Measurements from ENCODE around the gene HDAC4.

The HDAC4 gene

GRCh38 chr2:239361311-239361642 lies 39.5 kb downstream of the HDAC4 start:
- H3K4me3 ChIP-seq (ENCODE audit: low read length) = no peak overlapping the region
- no peak overlapping the region for H3K9ac ChIP-seq (ENCODE audit: low read length)
- H3K4me1 ChIP-seq (ENCODE audit: control insufficient read depth, insufficient read depth, low read length) = peaks cover 2% of the 10 kb centered on the region
- H3K36me3 ChIP-seq (ENCODE audit: control insufficient read depth, insufficient read depth, low read length, severe bottlenecking) = no peaks in the 10 kb centered on the region
- no peaks in the 10 kb centered on the region for H3K9me3 ChIP-seq (ENCODE audit: control insufficient read depth, low read length)
- H3K27me3 ChIP-seq (replicated peaks; ENCODE audit: control insufficient read depth, insufficient read depth, low read length) = no peaks in the 10 kb centered on the region
- peak; percentile 47 for DNase-seq (ENCODE audit: low read depth)

- Histone ChIP-seq H3K4me1 (ENCODE audit: control insufficient read depth, insufficient read depth, low read length) (peaks cover 9% of the 10 kb centered on the region), H3K36me3 (ENCODE audit: control insufficient read depth, insufficient read depth, low read length, severe bottlenecking) (no peaks in the 10 kb centered on the region), H3K9me3 (ENCODE audit: control insufficient read depth, low read length) (no peaks in the 10 kb centered on the region), H3K4me3 (ENCODE audit: low read length) (no peak overlapping the region), H3K9ac (ENCODE audit: low read length) (no peak overlapping the region), H3K27me3 (replicated peaks; ENCODE audit: control insufficient read depth, insufficient read depth, low read length) (no peaks in the 10 kb centered on the region)
- no peak for DNase-seq (ENCODE audit: low read depth)
Observed at GRCh38 chr2:239360421-239361310, 40.2 kb downstream of the HDAC4 start.

- no peak overlapping the region for H3K4me3 ChIP-seq (ENCODE audit: low read length)
- DNase-seq (ENCODE audit: low read depth) = no peak
Observed at GRCh38 chr2:239360008-239360407, 40.8 kb downstream of the HDAC4 start.

GRCh38 chr2:239359196-239359912 lies 41.5 kb downstream of the HDAC4 start:
- Histone ChIP-seq H3K27me3 (replicated peaks; ENCODE audit: control insufficient read depth, insufficient read depth, low read length) (no peaks in the 10 kb centered on the region), H3K4me1 (ENCODE audit: control insufficient read depth, insufficient read depth, low read length) (peaks cover 18% of the 10 kb centered on the region), H3K36me3 (ENCODE audit: control insufficient read depth, insufficient read depth, low read length, severe bottlenecking) (no peaks in the 10 kb centered on the region)

More at GRCh38 chr2:239360008-239360407, 40.8 kb downstream of the HDAC4 start:
- Histone ChIP-seq H3K27me3 (replicated peaks; ENCODE audit: control insufficient read depth, insufficient read depth, low read length) (no peaks in the 10 kb centered on the region), H3K4me1 (ENCODE audit: control insufficient read depth, insufficient read depth, low read length) (peaks cover 15% of the 10 kb centered on the region), H3K9ac (ENCODE audit: low read length) (no peak overlapping the region), H3K36me3 (ENCODE audit: control insufficient read depth, insufficient read depth, low read length, severe bottlenecking) (no peaks in the 10 kb centered on the region), H3K9me3 (ENCODE audit: control insufficient read depth, low read length) (no peaks in the 10 kb centered on the region)

GRCh38 chr2:239358062-239358754 lies 42.6 kb downstream of the HDAC4 start:
- Histone ChIP-seq H3K4me1 (ENCODE audit: control insufficient read depth, insufficient read depth, low read length) (peaks cover 18% of the 10 kb centered on the region), H3K9me3 (ENCODE audit: control insufficient read depth, low read length) (peaks cover 6% of the 10 kb centered on the region), H3K27me3 (replicated peaks; ENCODE audit: control insufficient read depth, insufficient read depth, low read length) (no peaks in the 10 kb centered on the region), H3K4me3 (ENCODE audit: low read length) (no peak overlapping the region), H3K9ac (ENCODE audit: low read length) (no peak overlapping the region), H3K36me3 (ENCODE audit: control insufficient read depth, insufficient read depth, low read length, severe bottlenecking) (no peaks in the 10 kb centered on the region)
- no peak for DNase-seq (ENCODE audit: low read depth)

More at GRCh38 chr2:239359196-239359912, 41.5 kb downstream of the HDAC4 start:
- no peak overlapping the region for H3K4me3 ChIP-seq (ENCODE audit: low read length)
- H3K9ac ChIP-seq (ENCODE audit: low read length) = no peak overlapping the region
- H3K9me3 ChIP-seq (ENCODE audit: control insufficient read depth, low read length) = peaks cover 5% of the 10 kb centered on the region
- DNase-seq (ENCODE audit: low read depth) = peak; percentile 46

GRCh38 chr2:239355724-239356123 lies 45.1 kb downstream of the HDAC4 start:
- peak; percentile 78 for DNase-seq (ENCODE audit: low read depth)
- Histone ChIP-seq H3K9me3 (ENCODE audit: control insufficient read depth, low read length) (peaks cover 6% of the 10 kb centered on the region), H3K27me3 (replicated peaks; ENCODE audit: control insufficient read depth, insufficient read depth, low read length) (no peaks in the 10 kb centered on the region), H3K4me3 (ENCODE audit: low read length) (peak overlapping the region; percentile 12), H3K36me3 (ENCODE audit: control insufficient read depth, insufficient read depth, low read length, severe bottlenecking) (peaks cover 18% of the 10 kb centered on the region), H3K4me1 (ENCODE audit: control insufficient read depth, insufficient read depth, low read length) (peaks cover 18% of the 10 kb centered on the region), H3K9ac (ENCODE audit: low read length) (peak overlapping the region; percentile 21)

- Histone ChIP-seq H3K4me3 (ENCODE audit: low read length) (peak overlapping the region; percentile 12), H3K4me1 (ENCODE audit: control insufficient read depth, insufficient read depth, low read length) (peaks cover 18% of the 10 kb centered on the region), H3K27me3 (replicated peaks; ENCODE audit: control insufficient read depth, insufficient read depth, low read length) (no peaks in the 10 kb centered on the region), H3K36me3 (ENCODE audit: control insufficient read depth, insufficient read depth, low read length, severe bottlenecking) (peaks cover 21% of the 10 kb centered on the region), H3K9me3 (ENCODE audit: control insufficient read depth, low read length) (peaks cover 6% of the 10 kb centered on the region), H3K9ac (ENCODE audit: low read length) (peak overlapping the region; percentile 21)
- DNase-seq (ENCODE audit: low read depth) = peak; percentile 69
Observed at GRCh38 chr2:239355139-239355538, 45.7 kb downstream of the HDAC4 start.

- Histone ChIP-seq H3K9ac (ENCODE audit: low read length) (no peak overlapping the region), H3K4me1 (ENCODE audit: control insufficient read depth, insufficient read depth, low read length) (peaks cover 18% of the 10 kb centered on the region), H3K27me3 (replicated peaks; ENCODE audit: control insufficient read depth, insufficient read depth, low read length) (no peaks in the 10 kb centered on the region), H3K9me3 (ENCODE audit: control insufficient read depth, low read length) (peaks cover 6% of the 10 kb centered on the region), H3K4me3 (ENCODE audit: low read length) (peak overlapping the region; percentile 12), H3K36me3 (ENCODE audit: control insufficient read depth, insufficient read depth, low read length, severe bottlenecking) (peaks cover 21% of the 10 kb centered on the region)
- no peak for DNase-seq (ENCODE audit: low read depth)
Observed at GRCh38 chr2:239354791-239355136, 46.1 kb downstream of the HDAC4 start.

GRCh38 chr2:239354132-239354790 lies 46.6 kb downstream of the HDAC4 start:
- no peak for DNase-seq (ENCODE audit: low read depth)
- Histone ChIP-seq H3K4me1 (ENCODE audit: control insufficient read depth, insufficient read depth, low read length) (peaks cover 18% of the 10 kb centered on the region), H3K4me3 (ENCODE audit: low read length) (no peak overlapping the region)

GRCh38 chr2:239353692-239354091 lies 47.1 kb downstream of the HDAC4 start:
- DNase-seq (ENCODE audit: low read depth) = no peak
- Histone ChIP-seq H3K36me3 (ENCODE audit: control insufficient read depth, insufficient read depth, low read length, severe bottlenecking) (peaks cover 21% of the 10 kb centered on the region), H3K4me3 (ENCODE audit: low read length) (no peak overlapping the region), H3K4me1 (ENCODE audit: control insufficient read depth, insufficient read depth, low read length) (peaks cover 19% of the 10 kb centered on the region), H3K9me3 (ENCODE audit: control insufficient read depth, low read length) (peaks cover 6% of the 10 kb centered on the region), H3K27me3 (replicated peaks; ENCODE audit: control insufficient read depth, insufficient read depth, low read length) (no peaks in the 10 kb centered on the region), H3K9ac (ENCODE audit: low read length) (no peak overlapping the region)

More at GRCh38 chr2:239354132-239354790, 46.6 kb downstream of the HDAC4 start:
- Histone ChIP-seq H3K9ac (ENCODE audit: low read length) (no peak overlapping the region), H3K27me3 (replicated peaks; ENCODE audit: control insufficient read depth, insufficient read depth, low read length) (no peaks in the 10 kb centered on the region), H3K36me3 (ENCODE audit: control insufficient read depth, insufficient read depth, low read length, severe bottlenecking) (peaks cover 21% of the 10 kb centered on the region), H3K9me3 (ENCODE audit: control insufficient read depth, low read length) (peaks cover 6% of the 10 kb centered on the region)

Measured in adipocyte (in vitro differentiated cells).